NOMO-1 (cell line): ENCODE measurements around the gene ZNF587B.
"Not testable (repeated sequence)": the region's sequence is repeated elsewhere in the genome, so short reads cannot be mapped to it uniquely, and the experiment has no call there.

Experiments used
- DNase-seq, 2 experiments: peaks; one replicate each; lab custom pipeline; 2025; ENCODE audit not compliant: unreplicated experiment in 2 of 2; lab: John Stamatoyannopoulos, UW

Gene ZNF587B

DNA sequence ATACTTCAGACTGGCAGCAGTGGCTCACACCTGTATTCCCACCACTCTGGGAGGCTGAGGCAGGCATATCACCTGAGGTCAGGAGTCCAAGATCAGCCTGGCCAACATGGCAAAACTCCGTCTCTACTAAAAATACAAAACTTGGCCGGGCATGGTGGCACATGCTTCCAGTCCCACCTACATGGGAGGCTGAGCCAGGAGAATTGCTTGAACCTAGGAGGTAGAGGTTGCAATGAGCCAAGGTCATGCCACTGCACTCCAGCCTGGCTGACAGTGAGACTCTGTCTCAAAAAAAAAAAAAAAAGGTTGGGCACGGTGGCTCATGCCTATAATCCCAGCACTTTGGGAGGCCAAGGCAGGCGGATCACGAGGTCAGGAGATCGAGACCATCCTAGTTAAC is 39.6 kb downstream of the ZNF587B start:
- not testable (repeated sequence) for DNase-seq

DNA sequence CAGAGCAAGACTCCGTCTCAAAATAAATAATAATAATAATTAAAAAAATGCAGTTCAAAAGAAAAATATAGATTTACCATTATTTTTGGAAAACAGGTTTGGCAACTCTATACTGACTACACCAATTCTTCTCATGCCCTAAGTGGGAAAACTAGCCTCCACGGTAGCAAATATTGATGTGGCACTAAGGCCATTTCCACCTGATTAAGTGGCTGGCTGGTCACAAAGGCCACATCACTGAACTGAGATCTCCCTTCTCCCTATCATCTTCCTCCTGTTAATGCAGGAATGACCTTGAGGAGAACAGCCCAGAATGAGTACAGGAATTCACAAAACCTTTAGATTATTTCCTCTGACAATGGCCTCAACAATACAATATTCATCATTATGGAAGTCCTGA is 40.1 kb downstream of the ZNF587B start:
- DNase-seq = no peak

DNA sequence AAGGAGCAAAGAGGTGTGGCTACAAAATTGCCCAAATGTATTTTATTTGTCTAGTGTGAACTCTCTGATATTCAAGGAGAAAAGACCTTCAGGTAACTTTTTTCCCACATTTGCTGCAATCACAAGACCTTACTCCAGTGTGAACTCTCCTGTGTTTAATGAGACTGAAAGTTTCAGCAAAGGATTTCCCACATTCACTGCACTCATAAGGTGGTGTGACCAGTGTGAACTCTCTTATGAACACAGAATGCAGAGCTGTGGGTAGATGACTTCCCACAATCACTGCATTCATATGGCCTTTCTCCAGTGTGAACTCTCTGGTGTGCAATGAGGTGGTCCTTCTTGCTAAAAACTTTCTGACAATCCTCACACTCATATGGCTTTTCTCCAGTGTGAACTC is 42.4 kb downstream of the ZNF587B start:
- no peak for DNase-seq

DNA sequence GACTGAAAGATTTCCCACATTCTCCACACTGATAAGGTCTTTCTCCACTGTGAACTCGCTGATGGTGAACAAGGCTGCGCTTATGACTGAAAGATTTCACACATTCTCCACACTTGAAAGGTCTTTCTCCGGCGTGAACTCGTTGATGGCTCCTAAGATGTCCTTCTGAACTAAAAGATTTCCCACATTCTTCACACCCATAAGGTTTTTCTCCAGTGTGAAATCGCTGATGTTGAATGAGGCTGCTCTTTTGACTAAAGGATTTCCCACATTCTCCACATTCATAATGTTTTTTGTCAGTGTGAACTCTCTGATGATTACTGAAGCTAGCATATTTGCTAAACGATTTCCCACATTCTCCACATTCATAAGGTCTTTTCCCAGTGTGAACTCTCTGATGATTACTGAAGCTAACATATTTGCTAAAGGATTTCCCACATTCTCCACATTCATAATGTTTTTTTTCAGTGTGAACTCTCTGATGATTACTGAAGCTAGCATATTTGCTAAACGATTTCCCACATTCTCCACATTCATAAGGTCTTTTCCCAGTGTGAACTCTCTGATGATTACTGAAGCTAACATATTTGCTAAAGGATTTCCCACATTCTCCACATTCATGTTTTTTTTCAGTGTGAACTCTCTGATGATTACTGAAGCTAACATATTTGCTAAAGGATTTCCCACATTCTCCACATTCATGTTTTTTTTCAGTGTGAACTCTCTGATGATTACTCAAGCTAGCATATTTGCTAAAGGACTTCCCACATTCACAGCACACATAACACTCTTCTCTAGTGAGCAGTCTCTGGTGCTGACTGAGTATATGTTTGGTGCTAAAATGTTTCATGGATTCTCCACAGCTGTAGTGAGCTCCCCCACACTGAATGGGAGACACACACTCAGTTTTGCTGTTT is 44.0 kb downstream of the ZNF587B start:
- DNase-seq = not testable (repeated sequence)

DNA sequence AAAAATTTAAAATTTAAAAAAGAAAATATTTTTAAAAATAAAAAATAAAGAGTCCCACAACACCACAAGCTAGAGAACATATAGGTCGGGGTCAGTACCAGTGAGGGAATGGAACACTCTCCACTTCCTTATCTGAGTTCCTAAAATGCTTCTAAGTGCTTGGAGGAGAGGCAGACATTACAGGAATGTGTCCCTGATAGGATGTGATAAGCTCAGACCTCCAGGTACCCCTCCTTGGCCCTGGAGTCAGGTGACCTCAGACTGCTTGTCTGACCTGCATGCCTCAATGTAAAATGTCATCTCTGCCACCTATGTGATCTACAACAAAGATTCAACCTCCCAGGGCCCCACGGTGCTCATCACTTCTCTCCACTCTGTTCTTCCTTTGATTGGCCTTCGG is 55.9 kb downstream of the ZNF587B start:
- no peak for DNase-seq

DNA sequence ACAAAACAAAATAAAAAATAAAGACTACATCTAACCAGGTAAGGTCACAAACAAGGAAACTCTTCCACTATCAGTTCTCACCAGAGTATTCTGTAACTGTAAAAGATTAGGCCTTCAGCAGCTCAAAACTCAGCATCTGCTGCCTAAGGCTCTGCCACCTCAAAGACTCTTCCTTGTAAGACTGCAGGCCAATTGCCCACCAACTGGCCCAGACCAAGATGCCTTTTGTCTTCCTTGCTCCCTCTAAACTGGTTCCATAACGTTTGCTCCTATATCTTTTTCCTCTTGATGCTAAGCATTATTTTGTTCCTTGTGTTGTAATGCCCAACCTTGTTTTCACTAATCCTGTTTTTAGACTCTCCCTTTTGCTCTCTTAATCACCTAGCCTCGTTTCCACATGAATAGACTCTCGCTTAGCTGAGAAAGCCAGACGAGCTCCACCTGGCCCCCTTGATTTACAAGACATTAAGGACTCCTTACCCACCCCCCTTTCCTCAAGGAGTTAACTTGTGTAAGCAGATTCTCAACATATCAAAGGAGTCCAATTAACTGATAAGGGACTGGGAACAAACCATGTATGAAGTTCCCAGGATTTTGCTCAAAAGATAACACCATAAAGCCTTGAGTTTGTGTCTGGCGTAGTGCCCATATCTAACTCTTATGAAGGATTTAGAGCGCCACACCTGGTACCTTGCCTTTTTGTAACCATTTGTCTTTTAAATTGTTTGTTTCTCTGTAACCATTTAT is 57.3 kb downstream of the ZNF587B start:
- no peak for DNase-seq

DNA sequence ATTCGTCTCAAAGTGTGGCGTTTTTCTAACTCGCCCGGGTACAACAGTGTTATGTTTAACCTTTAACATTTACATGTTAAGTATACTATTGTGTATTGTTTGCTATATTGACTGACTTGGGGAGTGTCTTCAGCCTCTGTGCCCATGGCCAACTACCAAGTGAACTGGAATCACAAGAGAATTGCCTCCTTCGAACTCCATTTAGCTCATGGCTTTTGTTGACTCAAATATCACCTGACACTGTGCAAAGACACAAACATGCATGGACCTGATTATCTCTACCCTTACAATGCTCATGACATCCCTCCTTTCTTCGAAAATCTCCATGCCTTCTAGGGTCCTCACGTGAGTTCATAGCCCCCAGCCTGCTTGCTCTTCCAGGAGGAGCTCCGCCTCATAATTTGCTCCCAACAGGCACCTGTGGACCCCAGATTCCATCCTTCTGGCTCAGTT is 58.0 kb downstream of the ZNF587B start:
- no peak for DNase-seq

DNA sequence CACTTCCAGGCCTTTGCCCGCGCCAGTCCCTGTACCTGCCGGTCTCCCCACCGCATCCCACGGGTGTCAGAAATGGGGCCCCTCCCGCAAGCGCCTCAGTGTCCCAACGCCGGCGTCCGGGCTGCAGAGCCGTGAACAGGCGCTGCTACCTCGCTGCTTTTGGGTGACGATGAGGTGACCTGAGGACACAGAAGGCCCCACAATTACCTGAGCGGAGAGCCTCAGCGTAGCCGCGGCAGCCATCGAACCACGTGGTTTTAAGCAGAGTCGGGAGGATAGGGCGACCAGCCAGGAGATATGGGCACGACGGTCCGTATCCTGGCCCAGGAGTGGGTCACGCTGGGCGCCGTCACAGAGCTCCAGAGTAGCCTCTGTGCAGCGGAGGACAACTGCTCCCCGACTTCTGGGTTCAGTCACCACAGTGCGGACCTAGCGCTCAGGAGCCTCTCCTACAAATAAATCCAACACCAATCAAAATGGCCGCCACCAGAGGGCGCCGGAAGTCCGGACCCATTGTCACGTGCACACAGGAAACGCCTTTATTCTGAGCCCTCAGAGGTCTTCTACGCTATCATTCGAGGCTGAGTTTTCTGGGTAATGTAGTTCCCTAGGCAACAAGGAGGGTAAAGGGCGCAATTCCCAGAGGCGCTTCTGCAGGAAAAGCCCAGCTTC is 58.6 kb downstream of the ZNF587B start, which contains the start of gene ZNF814:
Gene ZNF814, minus strand, starts transcription at position 478 of the 672 bp plus-strand sequence. Its CDS starts 235 bp downstream, at position 243.
- DNase-seq = no peak

DNA sequence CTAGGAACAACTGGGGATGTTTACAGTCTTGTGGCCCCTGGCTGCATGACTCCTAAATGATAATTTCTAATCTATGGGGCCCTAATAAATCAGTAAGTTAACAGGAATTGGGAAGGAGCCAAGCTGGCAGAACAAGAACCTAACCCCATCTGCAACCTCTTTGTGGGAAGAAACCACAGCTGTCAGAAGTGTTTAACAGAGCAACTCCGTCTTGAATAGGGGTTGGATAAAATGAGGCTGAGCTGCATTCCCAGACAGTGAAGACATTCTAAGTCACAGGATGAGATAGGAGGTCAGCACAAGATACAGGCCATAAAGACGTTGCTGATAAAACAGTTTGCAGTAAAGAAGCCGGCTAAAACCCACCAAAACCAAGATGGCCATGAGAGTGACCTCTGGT is 60.6 kb downstream of the ZNF587B start:
- DNase-seq = not testable (repeated sequence)
